Measurements from ENCODE around the gene FBXL15.
A peak's percentile ranks its signal among the peaks of the same experiment; 100 is the strongest.

Gene FBXL15

DNA sequence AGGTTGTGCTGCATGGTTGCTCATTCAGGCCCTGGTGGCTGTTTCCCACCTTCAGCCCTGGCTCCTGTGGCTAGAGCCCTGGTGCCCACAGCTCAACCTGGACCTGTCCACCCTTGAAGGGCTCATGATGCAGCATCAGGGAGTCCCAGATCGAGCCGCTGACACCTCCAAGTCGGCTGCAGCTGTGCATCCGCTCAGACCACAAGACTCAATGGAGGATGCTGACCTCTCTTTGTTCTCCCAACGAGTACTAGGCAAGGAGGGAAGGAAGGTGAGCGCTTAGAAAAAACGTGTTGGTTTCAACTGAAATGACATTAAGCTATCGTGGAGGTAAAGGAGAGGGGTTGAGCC is 40.2 kb downstream of the FBXL15 start:
- peak; percentile 14 for DNase-seq

DNA sequence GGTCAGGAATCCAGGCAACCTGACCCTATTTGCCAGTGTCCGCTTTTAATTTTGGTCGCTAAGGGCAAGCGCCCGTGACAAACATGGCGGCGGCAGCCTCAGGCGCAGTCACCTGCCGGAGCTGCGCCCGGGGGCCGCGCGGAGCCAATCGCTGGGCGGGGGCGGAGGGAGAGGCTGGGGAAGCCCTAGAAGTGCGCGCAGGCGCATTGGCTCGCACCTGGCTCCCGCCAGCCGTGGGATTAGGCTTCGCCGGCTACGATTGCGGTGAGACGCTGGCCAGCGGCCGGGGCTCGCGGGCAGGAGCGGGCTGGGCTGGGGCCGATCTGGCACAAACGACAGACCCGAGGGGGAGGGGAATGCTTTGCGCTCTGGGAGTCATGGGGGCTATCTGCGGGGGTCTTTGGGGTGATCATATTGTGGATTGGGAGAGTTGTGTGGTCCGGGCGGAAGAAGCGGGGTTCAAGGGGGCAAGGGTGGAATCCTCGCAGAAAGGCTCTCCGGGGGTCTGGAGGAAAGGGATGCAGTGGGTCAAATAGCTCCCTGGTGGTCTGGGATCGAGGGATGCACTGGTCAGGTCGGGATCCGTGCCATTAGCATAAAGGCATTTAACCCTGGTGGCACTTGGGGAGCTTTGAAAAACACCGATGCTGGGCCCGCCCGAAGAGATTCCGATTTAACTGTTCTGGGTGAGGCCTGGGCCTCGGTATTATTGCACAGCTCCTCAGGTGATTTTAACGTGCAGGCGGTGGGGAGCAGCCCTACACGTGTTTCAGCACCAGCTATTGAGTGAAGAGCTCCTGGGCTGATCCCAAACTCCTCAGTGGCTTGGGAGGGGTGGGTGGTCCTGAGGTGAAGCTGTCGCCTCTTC is 40.8 kb downstream of the FBXL15 start:
- DNase-seq, result peak; percentile 81

DNA sequence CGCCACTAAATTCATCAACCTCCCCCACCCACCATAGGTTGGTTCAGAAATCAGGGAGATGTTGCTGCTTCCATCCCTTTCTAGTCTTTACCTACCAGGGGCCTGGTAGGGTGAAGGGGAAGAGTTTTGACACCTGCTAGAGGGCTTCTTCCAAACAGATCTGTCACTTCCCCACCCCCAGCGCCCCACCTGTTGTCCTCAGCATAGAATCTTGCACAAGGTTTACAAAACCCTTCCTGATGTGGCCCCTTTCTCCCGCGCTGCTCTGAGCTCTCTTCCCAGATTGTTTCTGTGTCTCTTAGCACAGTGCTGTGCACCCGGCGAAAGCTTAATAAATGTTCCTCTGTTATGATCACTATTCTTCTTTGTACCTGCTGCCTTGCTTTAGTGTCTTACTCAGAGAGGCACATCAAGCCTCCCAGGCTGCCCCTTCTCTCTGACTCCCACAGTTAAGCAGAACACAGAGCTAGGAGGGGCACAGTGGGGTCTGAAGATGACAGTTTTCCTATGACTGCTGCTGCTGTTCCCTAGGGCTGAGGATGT is 41.9 kb downstream of the FBXL15 start:
- no peak for DNase-seq

DNA sequence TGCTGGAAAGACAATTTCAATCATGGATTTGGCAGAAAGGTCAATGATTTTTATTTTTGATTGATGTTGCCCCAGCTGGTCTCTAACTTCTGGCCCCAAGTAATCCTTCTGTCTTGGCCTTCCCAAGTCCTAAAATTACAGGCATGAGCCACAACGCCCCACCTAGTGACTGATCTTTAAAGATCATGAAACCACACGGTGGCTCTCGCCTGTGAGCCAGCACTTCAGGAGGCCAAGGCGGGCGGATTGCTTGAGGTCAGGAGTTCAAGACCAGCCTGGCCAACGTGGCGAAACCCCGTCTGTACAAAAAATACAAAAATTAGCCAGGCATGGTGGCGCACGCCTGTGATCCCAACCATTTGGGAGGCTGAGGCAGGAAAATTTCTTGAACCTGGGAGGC is 43.3 kb downstream of the FBXL15 start:
- no peak for DNase-seq

DNA sequence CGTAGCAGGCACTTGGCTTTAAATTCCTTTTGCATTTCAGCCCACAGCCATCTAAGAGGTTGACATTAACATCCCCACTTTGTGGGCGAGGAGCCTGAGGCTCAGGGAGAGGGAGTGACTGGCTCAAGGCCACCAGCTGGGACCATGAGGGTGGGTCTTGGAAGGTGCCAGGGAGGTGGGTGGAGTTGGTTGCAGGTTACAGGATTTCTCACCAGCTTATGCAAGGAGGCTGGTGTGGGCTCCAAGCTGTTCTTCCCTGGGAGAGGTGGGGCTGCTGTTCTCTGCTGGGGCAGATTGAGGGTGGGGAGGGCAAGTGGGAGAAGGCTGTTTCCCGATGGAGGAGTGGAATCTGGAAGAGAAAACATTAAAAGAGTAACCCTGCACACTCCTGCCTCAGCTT is 44.8 kb downstream of the FBXL15 start:
- DNase-seq, result no peak

DNA sequence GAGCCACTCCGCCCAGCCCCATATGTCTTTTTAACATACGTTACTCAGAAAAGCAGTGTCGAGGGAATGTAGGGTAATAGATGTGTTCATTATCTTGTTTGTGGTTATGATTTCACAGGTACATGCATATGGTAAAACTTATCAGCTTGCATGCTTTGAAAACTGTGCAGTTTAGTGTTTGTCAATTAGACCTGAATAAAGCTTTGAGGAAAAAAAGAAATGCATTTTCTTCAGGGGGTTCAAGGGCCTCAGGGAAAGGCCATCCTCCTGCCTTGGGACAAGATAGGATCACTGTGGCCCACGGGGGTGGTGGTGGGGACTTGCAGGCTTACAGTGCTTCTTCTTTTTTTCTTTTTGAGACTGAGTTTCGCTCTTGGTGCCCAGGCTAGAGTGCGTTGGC is 46.7 kb downstream of the FBXL15 start:
- no peak for DNase-seq

DNA sequence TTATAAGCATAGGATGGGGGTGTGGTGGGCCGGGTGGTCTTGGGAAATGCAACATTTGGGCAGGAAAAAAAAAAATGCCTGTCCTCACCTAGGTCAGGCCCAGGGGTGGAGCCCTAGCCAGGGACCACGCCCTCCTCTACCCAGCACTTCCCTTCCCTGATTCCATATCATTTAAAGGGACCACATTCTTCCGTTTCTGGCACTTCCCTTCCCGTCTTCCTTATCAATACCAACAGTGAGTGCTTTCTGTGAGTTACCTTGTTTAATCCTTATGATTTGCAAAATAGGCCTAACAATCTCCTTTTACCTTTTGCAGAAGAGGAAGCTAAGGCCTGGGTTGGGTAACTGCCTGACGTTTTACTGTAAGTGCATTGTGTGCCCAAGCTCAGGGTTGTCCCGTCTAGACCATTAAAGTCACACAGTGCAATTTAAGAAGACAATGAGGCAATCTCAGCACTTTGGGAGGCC is 47.4 kb downstream of the FBXL15 start:
- no peak for DNase-seq

DNA sequence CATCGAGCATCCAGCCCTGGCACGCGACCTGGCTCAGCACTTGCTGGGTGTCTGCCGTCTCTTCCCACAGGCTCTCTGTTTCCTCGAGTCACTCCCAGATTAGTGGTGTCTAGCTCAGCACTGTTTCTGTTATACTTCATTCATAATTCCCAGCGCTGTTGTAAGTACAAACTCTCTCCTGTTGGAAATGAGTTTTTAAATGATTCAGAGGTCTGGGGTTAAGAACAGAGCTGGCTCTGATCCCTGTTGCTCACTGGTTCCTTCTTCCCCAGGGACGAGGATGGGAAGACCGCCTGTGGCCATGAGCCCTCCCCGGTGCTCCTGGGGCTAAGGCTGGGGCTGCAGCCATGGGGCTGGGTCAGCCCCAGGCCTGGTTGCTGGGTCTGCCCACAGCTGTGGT is 48.0 kb downstream of the FBXL15 start:
- DNase-seq, result no peak

DNA sequence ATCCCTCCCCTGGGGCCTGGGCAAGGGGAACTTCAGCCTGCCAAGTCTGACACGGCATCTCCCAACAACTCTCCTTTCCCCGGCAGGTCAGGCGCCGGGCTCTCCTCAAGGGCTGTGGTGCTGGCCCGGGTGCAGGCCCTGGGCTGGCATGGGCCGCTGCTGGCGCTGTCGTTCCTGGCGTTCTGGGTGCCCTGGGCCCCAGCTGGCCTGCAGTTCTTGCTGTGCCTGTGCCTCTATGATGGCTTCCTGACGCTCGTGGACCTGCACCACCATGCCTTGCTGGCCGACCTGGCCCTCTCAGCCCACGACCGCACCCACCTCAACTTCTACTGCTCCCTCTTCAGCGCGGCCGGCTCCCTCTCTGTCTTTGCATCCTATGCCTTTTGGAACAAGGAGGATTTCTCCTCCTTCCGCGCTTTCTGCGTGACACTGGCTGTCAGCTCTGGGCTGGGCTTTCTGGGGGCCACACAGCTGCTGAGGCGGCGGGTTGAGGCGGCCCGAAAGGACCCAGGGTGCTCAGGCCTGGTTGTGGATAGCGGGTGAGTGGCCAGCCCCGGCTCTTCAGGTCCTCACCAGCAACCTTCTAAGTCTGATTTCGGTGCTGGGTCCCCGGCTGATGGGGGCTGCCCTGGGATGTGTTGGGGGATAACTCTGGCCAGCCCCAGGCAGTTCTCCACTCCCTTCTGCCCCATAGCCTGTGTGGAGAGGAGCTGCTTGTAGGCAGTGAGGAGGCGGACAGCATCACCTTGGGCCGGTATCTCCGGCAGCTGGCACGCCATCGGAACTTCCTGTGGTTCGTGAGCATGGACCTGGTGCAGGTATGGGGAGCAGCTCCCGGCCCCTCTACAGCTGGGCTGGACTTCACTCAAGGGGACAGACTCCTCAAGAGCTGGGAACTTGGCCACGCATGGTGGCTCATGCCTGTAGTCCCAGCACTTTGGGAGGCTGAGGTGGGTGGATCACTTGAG is 50.2 kb downstream of the FBXL15 start:
- no peak for DNase-seq
